HG02678 (cell line): ENCODE measurements around the gene SULT4A1.

Experiments
- ATAC-seq: cut with Tn5 transposase; IDR thresholded peaks from one replicate; pipeline ENCODE4 v1.9.1; 2021; ENCODE audit warnings: mild to moderate bottlenecking, moderate library complexity; ENCODE audit not compliant: unreplicated experiment

The SULT4A1 gene

GRCh38 chr22:43829904-43830851 is 32.1 kb downstream of the SULT4A1 start:
- ATAC-seq = no peak

GRCh38 chr22:43828998-43829782 is 33.1 kb downstream of the SULT4A1 start:
- ATAC-seq = no peak

- ATAC-seq = no peak
These were observed 33.7 kb downstream of the SULT4A1 start for GRCh38 chr22:43828725-43828997.

GRCh38 chr22:43827926-43828724 is 34.2 kb downstream of the SULT4A1 start:
- no peak for ATAC-seq

- ATAC-seq = no peak
These were observed 35.1 kb downstream of the SULT4A1 start for GRCh38 chr22:43827003-43827735.

- ATAC-seq = no peak
These were observed 35.9 kb downstream of the SULT4A1 start for GRCh38 chr22:43826142-43827002.

- no peak for ATAC-seq
These were observed 36.7 kb downstream of the SULT4A1 start for GRCh38 chr22:43825651-43826050.

- no peak for ATAC-seq
These were observed 37.4 kb downstream of the SULT4A1 start for GRCh38 chr22:43824724-43825420.

- no peak for ATAC-seq
These were observed 38.2 kb downstream of the SULT4A1 start for GRCh38 chr22:43823911-43824665.

- ATAC-seq = no peak
These were observed 38.9 kb downstream of the SULT4A1 start for GRCh38 chr22:43823353-43823908.

- ATAC-seq = no peak
These were observed 40.5 kb downstream of the SULT4A1 start for GRCh38 chr22:43821606-43822425.

GRCh38 chr22:43820651-43821305 is 41.5 kb downstream of the SULT4A1 start:
- ATAC-seq = no peak

- no peak for ATAC-seq
These were observed 42.2 kb downstream of the SULT4A1 start for GRCh38 chr22:43819931-43820640.

- ATAC-seq = no peak
These were observed 42.8 kb downstream of the SULT4A1 start for GRCh38 chr22:43819421-43819921.

GRCh38 chr22:43818981-43819380 is 43.3 kb downstream of the SULT4A1 start:
- ATAC-seq = no peak

- no peak for ATAC-seq
These were observed 44.9 kb downstream of the SULT4A1 start for GRCh38 chr22:43817402-43817801.
